ENCODE results near the gene RNGTT. TPM values are rescaled to one million over a fixed set of nuclear protein-coding genes. Genes with fewer than 3 reads are reported as not detected.

RNGTT gene
- total RNA-seq, 3 donors from 2014 or later = 8.4 to 11.6 (median 9.4) TPM

DNA sequence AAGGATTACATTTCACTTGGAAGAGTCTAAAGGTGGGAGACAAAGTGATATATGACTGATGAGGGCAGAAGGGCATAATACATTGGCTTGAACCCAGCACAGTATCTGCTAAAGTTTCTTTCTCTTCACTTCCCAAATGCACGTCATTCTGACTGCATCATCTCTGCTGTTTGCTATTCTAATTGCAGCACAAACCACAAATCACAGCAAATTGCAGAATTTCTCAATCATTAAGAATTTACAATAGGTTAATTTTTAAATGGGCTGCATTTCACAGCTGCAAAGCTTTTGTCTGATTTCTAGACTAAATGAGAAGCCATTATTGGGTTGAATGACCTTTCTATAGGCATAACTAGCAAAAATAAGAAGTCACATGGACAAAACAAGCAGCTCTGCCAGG is 337.0 kb downstream of the RNGTT start:
- Histone ChIP-seq H3K4me1 (ENCODE audit: low read depth) (no peaks in the 10 kb centered on the region), H3K36me3 (ENCODE audit: low read depth) (no peaks in the 10 kb centered on the region), H3K4me3 (no peak overlapping the region), H3K9me3 (no peaks in the 10 kb centered on the region)
- DNase-seq = no peak
- intact Hi-C loops (cut with DNase I, micrococcal nuclease) = no loop called here
- TF ChIP-seq, protein P1, sequence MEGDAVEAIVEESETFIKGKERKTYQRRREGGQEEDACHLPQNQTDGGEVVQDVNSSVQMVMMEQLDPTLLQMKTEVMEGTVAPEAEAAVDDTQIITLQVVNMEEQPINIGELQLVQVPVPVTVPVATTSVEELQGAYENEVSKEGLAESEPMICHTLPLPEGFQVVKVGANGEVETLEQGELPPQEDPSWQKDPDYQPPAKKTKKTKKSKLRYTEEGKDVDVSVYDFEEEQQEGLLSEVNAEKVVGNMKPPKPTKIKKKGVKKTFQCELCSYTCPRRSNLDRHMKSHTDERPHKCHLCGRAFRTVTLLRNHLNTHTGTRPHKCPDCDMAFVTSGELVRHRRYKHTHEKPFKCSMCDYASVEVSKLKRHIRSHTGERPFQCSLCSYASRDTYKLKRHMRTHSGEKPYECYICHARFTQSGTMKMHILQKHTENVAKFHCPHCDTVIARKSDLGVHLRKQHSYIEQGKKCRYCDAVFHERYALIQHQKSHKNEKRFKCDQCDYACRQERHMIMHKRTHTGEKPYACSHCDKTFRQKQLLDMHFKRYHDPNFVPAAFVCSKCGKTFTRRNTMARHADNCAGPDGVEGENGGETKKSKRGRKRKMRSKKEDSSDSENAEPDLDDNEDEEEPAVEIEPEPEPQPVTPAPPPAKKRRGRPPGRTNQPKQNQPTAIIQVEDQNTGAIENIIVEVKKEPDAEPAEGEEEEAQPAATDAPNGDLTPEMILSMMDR (IDR thresholded peaks at IDR 0.05) = no peak
- ATAC-seq = no peak

DNA sequence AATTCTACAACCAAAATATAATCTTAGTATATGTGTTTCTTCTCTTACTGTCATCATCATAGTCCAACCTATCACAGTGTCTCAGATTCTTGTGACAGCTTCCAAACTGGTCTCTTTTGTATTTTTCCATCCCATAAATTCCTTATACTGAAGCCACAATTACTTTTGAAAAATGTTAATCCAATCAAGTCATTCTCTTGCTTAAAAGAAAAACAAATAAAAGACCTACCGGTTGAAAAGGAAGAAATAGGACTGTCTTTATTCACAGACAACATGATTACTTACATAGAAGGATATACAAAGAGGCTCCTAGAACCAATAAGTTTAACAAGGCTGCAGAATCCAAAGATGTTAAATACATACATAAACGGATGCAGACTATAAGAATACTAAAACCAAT is 339.9 kb downstream of the RNGTT start:
- intact Hi-C loops (cut with DNase I, micrococcal nuclease) = no loop called here
- Histone ChIP-seq H3K4me3 (no peak overlapping the region), H3K4me1 (ENCODE audit: low read depth) (no peaks in the 10 kb centered on the region), H3K9me3 (no peaks in the 10 kb centered on the region), H3K36me3 (ENCODE audit: low read depth) (no peaks in the 10 kb centered on the region)
- TF ChIP-seq, protein P1 (IDR thresholded peaks at IDR 0.05) = no peak
- no peak for ATAC-seq
- DNase-seq = no peak

DNA sequence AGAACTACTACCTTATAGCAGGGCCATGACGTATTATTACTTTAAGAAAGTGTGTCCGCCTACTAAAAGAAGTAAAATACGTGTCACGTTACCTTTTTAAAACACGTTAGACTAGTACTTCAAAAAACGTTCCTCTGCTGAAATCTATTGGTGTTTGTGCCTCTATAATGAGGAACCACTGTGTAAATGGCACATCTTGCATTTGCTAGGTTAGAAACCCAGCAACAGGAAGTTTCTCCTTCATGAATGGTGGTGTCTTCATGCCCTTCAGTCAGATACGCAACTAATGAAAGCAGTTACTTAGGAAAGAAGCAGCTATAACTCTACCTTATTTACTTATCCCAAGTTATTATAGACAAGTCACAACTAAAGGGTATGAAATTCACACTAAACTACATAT is 343.5 kb downstream of the RNGTT start:
- Histone ChIP-seq H3K4me1 (ENCODE audit: low read depth) (no peaks in the 10 kb centered on the region), H3K9me3 (no peaks in the 10 kb centered on the region), H3K4me3 (no peak overlapping the region), H3K36me3 (ENCODE audit: low read depth) (no peaks in the 10 kb centered on the region)
- no peak for ATAC-seq
- TF ChIP-seq, protein P1 (IDR thresholded peaks at IDR 0.05) = no peak
- intact Hi-C loops (cut with DNase I, micrococcal nuclease) = no loop called here
- DNase-seq = no peak

DNA sequence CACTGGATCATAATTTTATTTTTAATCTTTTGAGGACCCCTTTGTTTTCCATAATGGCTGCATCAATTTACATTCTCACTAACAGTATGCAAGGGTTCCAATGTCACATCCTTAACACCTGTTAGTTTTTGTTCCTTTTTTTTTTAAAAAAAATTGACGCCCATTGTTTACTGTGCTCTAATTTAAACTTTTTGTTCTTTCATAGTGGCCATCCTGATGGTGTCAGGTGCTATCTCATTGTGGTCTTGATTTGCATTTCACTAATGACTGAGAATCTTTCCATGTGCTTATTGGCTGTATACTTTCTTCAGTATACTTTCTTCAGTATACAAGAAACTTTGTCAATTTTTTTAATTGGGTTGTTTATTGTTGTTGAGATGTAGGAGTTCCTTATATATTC is 347.0 kb downstream of the RNGTT start:
- ATAC-seq (peak; percentile 48), DNase-seq (no peak)
- Histone ChIP-seq H3K4me1 (ENCODE audit: low read depth) (no peaks in the 10 kb centered on the region), H3K9me3 (no peaks in the 10 kb centered on the region), H3K36me3 (ENCODE audit: low read depth) (no peaks in the 10 kb centered on the region), H3K4me3 (no peak overlapping the region)
- TF ChIP-seq, protein P1 (IDR thresholded peaks at IDR 0.05) = no peak
- intact Hi-C loops (cut with DNase I, micrococcal nuclease) = no loop called here

DNA sequence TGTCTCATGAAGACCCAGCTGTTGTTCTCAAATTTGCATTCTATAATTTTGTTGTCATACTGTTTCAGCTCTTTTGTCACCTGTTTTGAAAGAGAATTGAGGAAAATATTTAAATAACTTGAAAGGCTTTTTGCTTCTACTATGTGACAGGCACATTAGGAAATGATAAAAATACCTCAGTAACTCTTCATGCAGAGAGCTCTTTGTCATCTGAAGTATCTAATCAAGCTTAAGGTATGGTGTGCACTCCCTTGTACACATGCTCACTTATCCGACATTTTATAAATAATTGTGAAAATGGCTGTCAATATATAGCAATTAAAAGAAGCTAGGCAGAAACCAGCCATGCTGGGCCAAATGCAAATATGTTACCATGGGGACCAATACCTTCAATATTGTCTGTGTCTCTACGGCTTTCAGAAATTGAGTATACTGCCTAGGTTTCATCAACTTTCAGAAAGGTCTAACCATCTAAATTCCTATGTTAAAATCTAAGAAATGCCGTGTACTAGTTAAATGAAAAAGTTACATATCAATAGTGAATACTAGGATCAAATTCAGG is 349.0 kb downstream of the RNGTT start:
- intact Hi-C loops (cut with DNase I, micrococcal nuclease) = no loop called here
- ATAC-seq (no peak), DNase-seq (no peak)
- no peaks in the 10 kb centered on the region for H3K36me3 ChIP-seq (ENCODE audit: low read depth)
- H3K4me1 ChIP-seq (ENCODE audit: low read depth) = no peaks in the 10 kb centered on the region
- no peak overlapping the region for H3K4me3 ChIP-seq
- TF ChIP-seq, protein P1 (IDR thresholded peaks at IDR 0.05) = no peak
- no peaks in the 10 kb centered on the region for H3K9me3 ChIP-seq

DNA sequence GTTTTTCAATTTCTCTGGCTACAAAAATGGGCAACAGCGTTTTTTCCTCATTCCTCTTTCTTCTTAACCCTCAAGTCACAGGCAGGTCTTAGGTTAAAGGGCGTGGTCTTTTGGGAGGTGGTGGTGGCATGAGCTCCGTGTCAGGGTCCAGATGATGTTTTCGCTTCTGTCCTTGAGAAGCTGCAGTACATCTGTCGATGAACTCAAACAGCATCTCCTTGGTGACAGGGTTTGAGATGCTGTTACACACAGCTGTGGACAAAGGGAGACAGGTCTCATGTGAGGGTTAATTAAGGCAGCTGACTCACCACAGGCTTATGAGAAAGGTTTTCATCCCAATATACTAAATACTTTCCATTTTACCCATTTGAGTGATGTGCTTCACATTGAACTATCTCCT is 350.8 kb downstream of the RNGTT start:
- Histone ChIP-seq H3K36me3 (ENCODE audit: low read depth) (no peaks in the 10 kb centered on the region), H3K4me1 (ENCODE audit: low read depth) (no peaks in the 10 kb centered on the region), H3K4me3 (no peak overlapping the region), H3K9me3 (no peaks in the 10 kb centered on the region)
- TF ChIP-seq, protein P1 (IDR thresholded peaks at IDR 0.05) = no peak
- intact Hi-C loops (cut with DNase I, micrococcal nuclease) = no loop called here
- DNase-seq = no peak
- peak; percentile 41 for ATAC-seq
